ENCODE measurements around the gene PLLP. TPM values are rescaled to one million over a fixed set of nuclear protein-coding genes. Genes with fewer than 3 reads are reported as not detected.

Gene PLLP
- total and polyA plus RNA-seq, 7 donors: 0.99 to 10.2 (median 4.2) TPM

DNA sequence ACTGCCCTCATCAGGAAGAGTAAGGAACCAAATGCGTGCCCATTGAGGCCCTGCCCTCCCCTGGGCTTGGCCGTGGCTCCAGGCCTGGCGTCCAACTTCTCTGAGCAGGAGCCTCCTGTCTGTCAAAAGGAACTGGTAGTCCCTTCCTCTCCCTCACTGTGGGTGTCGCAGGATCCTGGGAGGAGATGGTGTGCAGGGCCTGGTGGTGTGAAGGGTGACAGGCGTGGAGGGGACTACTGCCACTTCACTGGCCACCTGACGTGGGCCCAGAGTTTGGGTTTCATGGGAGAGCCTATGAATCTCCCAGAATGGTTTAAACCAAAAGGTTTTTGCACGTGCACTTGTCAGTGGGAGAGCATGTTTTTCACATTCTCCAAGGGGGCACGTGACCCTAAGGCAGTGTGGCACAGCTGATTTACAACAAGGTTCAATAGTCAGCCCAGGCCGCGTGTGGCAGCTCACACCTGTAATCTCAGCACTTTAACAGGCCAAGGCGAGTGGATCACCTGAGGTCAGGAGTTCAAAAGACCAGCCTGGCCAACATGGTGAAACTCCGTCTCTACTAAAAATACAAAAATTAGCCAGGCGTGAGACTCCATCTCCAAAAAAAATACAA, 26.9 kb downstream of the PLLP start:
- no peak for TF ChIP-seq EP300 (IDR thresholded peaks at IDR 0.05)
- TF ChIP-seq POLR2AphosphoS5 (IDR thresholded peaks at IDR 0.05): no peak
- TF ChIP-seq CTCF (IDR thresholded peaks at IDR 0.05): no peak
- no peak for TF ChIP-seq POLR2A (IDR thresholded peaks at IDR 0.05)
- Histone ChIP-seq H3K36me3 (peaks cover 0 to 36% (median 15%) of the 10 kb centered on the region in 4 donors), H3K27me3 (no peaks in the 10 kb centered on the region), H3K4me1 (peaks cover 0 to 10% (median 8%) of the 10 kb centered on the region in 4 donors), H3K9me3 (no peaks in the 10 kb centered on the region), H3K27ac (no peak overlapping the region), H3K4me3 (no peak overlapping the region)
- intact Hi-C loops (cut with DNase I): no loop called here
- 94% methylated on average over 13 of the region's 13 CpGs for WGBS, 2 donors
- DNase-seq: peak; percentile 40

DNA sequence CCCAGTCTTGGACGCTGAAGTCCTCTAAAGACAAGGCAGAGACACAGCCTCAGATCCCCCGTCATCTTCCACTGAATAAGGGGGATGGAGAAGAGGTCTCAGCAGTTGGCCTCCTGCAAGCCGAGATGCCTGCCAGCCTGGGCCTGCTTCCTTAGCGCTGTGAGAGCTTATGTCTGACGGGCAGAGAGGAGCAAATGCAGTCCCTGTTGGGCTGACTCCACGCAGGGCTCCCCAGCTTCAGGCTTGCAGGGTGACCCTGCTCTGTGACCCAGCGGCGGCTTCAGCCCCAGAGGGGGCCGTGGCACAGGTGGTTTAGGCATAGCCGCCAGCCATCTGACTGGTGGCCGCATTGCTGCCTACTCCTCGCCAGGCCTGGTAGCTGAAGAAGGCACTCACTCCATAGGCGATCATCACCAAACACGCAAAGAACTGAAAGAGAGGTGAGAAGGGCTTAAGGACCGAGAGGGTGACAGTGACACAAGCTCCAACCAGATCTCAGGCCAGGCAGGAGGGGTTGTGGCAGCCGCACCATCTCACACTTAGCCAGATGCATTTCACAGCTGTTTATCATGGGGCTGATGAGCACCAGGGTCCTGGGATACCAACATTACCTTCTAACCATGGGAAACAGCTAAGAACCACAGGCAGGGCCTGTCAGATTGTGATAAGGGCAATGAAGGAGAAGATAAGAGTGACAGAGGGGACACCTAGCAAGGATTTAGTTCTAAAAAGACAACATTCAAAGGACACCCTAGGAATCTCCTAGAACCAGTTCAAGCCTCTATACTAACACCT, 27.7 kb downstream of the PLLP start:
- H3K4me1 ChIP-seq: peaks cover 0 to 10% (median 8%) of the 10 kb centered on the region in 4 donors
- TF ChIP-seq POLR2A (IDR thresholded peaks at IDR 0.05) (no peak), POLR2AphosphoS5 (IDR thresholded peaks at IDR 0.05) (no peak), CTCF (IDR thresholded peaks at IDR 0.05) (no peak), EP300 (IDR thresholded peaks at IDR 0.05) (no peak)
- DNase-seq: no peak
- intact Hi-C loops (cut with DNase I): no loop called here
- no peak overlapping the region for H3K27ac ChIP-seq
- no peaks in the 10 kb centered on the region for H3K27me3 ChIP-seq
- 92 to 97% methylated on average over 16 of the region's 16 CpGs for WGBS, 2 donors
- H3K4me3 ChIP-seq: no peak overlapping the region
- no peaks in the 10 kb centered on the region for H3K9me3 ChIP-seq
- H3K36me3 ChIP-seq: peaks cover 6 to 44% (median 23%) of the 10 kb centered on the region in 4 donors

DNA sequence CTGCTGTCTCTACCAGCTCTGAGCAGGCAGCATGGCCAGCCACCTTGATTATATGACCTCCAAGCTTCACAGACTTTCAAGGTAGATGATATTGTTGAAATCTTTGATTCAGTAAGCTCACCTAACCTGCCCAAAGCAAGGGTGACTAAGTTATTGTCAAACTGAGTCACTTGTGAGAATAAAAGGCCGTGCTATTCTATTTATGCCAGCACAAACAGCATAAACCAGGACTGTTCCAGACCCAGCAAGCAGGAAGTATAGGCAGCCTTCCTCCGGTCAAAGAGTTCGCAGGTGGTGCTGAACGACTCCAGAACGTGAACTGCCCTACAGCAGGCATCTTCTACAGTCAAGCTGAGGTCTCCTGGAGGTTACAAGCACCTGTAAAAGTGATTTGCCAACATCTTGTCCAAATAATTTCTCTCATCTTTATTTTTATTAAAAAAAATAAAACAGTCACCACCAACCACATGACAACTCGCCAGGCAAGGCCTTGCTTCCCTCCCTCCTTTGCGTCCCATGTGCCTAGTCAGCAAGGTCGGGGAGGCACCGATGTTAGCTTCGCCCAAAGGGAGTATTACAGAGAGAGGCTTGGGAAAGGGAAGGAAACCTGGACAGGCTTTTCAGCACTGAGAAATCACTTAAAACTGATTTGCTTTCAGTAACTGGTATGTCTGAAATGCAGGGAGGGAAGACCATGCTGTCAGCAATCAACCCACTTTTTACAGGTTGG, 28.6 kb downstream of the PLLP start:
- Histone ChIP-seq H3K4me1 (peaks cover 0 to 10% (median 8%) of the 10 kb centered on the region in 4 donors), H3K27ac (no peak overlapping the region), H3K27me3 (no peaks in the 10 kb centered on the region), H3K36me3 (peaks cover 16 to 53% (median 32%) of the 10 kb centered on the region in 4 donors), H3K9me3 (no peaks in the 10 kb centered on the region), H3K4me3 (no peak overlapping the region)
- intact Hi-C loops (cut with DNase I): no loop called here
- TF ChIP-seq CTCF (IDR thresholded peaks at IDR 0.05) (no peak), POLR2A (IDR thresholded peaks at IDR 0.05) (no peak), EP300 (IDR thresholded peaks at IDR 0.05) (no peak), POLR2AphosphoS5 (IDR thresholded peaks at IDR 0.05) (no peak)
- WGBS, 2 donors: 75 to 82% methylated on average over 10 of the region's 10 CpGs
- no peak for DNase-seq

DNA sequence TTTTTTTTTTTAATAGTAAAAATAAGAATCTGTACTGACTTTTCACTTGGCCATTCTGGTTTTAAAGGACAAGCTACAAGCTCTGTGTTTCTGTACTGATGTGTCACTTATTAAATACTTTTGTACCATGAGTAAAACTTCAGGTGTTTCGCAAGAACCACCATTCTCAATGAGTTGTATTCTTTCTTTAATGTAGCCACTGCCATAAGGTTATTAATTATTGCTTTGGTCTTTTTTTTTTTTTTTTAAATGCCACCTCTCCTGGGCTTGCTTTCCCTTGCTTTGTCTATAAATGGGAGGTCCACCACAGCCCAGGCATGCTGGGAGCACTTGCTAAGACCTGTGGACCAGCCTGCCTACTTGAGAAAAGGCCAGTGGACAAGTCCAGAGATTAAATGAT, 31.0 kb downstream of the PLLP start:
- no peak for DNase-seq
- no peak for TF ChIP-seq POLR2A (IDR thresholded peaks at IDR 0.05)
- TF ChIP-seq EP300 (IDR thresholded peaks at IDR 0.05): no peak
- TF ChIP-seq POLR2AphosphoS5 (IDR thresholded peaks at IDR 0.05): no peak
- TF ChIP-seq CTCF (IDR thresholded peaks at IDR 0.05): no peak
- Histone ChIP-seq H3K27me3 (no peaks in the 10 kb centered on the region), H3K36me3 (peaks cover 35 to 77% (median 55%) of the 10 kb centered on the region in 4 donors), H3K4me1 (no peaks in the 10 kb centered on the region), H3K27ac (no peak overlapping the region), H3K9me3 (no peaks in the 10 kb centered on the region), H3K4me3 (no peak overlapping the region)
- intact Hi-C loops (cut with DNase I): no loop called here
- WGBS, 2 donors: 97 to 100% methylated on average over 1 of the region's 1 CpG

Measured in sigmoid colon (tissue), 7 donors.